Lower lobe of right lung (tissue), 2 donors: ENCODE results near the gene NCAM2. TPM values are rescaled to one million over a fixed set of nuclear protein-coding genes. Genes with fewer than 3 reads are reported as not detected.

Experiments
- ATAC-seq, 2 donors: fragments of 200-7000 bp; cut with Tn5 transposase; one replicate each; pipeline ENCODE4 v1.9.1; 2020 to 2022; ENCODE audit warnings: mild to moderate bottlenecking in 2 of 2, moderate library complexity in 2 of 2
- DNase-seq: peaks from one replicate; pipeline ENCODE4 v3.0.0-alpha.2; 2020
- H3K27ac ChIP-seq: fragments of 200-600 bp; one replicate; pipeline ENCODE4 v1.8.0; 2022
- H3K27me3 ChIP-seq: fragments of 200-600 bp; one replicate; pipeline ENCODE4 v1.8.0; 2022; ENCODE audit warnings: low read depth
- H3K36me3 ChIP-seq: fragments of 200-600 bp; one replicate; pipeline ENCODE4 v1.8.0; 2022; ENCODE audit warnings: mild to moderate bottlenecking
- H3K4me1 ChIP-seq: fragments of 200-600 bp; one replicate; pipeline ENCODE4 v1.8.0; 2022
- H3K4me3 ChIP-seq: fragments of 200-600 bp; one replicate; pipeline ENCODE4 v1.8.0; 2022; ENCODE audit warnings: mild to moderate bottlenecking
- H3K9me3 ChIP-seq: fragments of 200-600 bp; one replicate; pipeline ENCODE4 v1.8.0; 2022
- intact Hi-C: fragments of 100-400 bp; cut with DNase I; formaldehyde crosslinking; loops from one replicate; pipeline ENCODE4 v1.11.0; 2022
- total RNA-seq: library from RNA; stranded (reverse); fragmentation: NEBNext Ultra II Directional; extraction: Animal tissue kit (Norgen Biotek cat#: 25700); gene quantifications from one replicate; pipeline ENCODE4 v1.2.1, GENCODE V29; 2021
- TF ChIP-seq, protein P1 (sequence below): fragments of 200-600 bp; IDR thresholded peaks from one replicate; pipeline ENCODE4 v1.8.0; 2022; ENCODE audit warnings: antibody characterized with exemption, mild to moderate bottlenecking
- donor health status: DM: no; HTN: yes; CAD: no; lungs with severe emphysema.

NCAM2 gene
- total RNA-seq, 1 donor from 2014 or later, result 8.8 TPM

DNA sequence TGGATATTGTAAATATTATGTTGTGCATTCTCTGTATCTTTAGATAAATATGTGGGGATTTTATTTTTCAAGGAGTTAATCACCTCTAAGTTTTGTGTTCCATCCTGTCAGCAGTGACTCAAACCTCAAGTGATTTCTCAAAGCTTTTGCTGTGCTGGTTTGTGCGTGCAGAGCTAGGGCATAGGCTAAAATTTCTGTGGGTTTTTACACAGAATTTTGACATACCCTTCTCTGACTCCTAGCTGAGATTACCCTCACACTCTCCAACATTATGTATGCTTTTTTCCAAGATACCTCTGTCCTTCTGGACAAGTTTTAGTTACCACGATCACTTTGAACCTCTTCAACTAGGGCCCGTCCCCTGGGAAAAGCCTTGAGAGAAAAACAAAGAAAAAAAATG lies 384.9 kb downstream of the NCAM2 start:
- H3K27me3 ChIP-seq, result no peaks in the 10 kb centered on the region

DNA sequence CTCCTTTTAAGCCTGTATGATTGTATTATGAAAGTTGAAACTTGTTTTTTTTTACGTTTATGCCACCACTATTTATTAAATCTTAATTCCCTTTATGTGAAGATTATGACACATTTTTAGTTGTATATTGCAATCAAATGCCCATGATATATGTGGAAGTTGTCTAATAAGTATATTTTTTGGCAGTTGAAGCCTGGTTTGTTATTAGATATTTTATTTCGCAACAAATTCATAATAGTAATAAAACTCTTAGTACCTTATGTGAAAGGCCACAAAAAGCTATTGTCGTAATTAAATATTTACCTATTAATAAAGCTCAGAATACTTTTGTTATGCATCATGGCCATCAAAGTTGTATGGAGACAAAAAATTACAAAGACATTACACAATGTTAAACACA lies 386.8 kb downstream of the NCAM2 start:
- ATAC-seq (no peak), DNase-seq (no peak)

More for the DNA sequence above, 384.9 kb downstream of the NCAM2 start:
- intact Hi-C loops, result no loop called here
- Histone ChIP-seq H3K9me3 (no peaks in the 10 kb centered on the region), H3K4me3 (no peak overlapping the region), H3K27ac (no peak overlapping the region), H3K36me3 (no peaks in the 10 kb centered on the region), H3K4me1 (no peaks in the 10 kb centered on the region)
- ATAC-seq, result no peak
- DNase-seq, result no peak
- TF ChIP-seq, protein P1, sequence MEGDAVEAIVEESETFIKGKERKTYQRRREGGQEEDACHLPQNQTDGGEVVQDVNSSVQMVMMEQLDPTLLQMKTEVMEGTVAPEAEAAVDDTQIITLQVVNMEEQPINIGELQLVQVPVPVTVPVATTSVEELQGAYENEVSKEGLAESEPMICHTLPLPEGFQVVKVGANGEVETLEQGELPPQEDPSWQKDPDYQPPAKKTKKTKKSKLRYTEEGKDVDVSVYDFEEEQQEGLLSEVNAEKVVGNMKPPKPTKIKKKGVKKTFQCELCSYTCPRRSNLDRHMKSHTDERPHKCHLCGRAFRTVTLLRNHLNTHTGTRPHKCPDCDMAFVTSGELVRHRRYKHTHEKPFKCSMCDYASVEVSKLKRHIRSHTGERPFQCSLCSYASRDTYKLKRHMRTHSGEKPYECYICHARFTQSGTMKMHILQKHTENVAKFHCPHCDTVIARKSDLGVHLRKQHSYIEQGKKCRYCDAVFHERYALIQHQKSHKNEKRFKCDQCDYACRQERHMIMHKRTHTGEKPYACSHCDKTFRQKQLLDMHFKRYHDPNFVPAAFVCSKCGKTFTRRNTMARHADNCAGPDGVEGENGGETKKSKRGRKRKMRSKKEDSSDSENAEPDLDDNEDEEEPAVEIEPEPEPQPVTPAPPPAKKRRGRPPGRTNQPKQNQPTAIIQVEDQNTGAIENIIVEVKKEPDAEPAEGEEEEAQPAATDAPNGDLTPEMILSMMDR, result no peak

DNA sequence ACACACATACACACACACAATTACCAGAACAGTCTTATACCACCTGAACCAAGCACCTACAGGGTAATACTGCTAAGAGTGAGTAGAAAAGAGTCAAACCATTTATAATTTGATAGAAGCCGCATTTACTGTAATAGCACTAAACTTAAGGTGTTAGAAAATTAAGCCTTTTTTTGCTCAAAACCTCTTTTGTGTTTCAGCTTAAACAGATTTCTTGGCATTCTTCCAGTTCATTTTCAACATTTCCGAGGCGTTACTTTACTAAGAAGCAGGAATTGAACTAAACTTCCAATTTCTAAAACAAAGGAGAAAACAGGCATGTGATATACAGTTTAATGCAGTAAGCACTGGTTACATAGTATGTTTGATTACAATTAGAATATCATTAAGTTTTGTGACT lies 387.2 kb downstream of the NCAM2 start:
- DNase-seq, result no peak
- Histone ChIP-seq H3K9me3 (no peaks in the 10 kb centered on the region), H3K27me3 (no peaks in the 10 kb centered on the region), H3K36me3 (no peaks in the 10 kb centered on the region), H3K4me3 (no peak overlapping the region), H3K27ac (no peak overlapping the region), H3K4me1 (no peaks in the 10 kb centered on the region)
- TF ChIP-seq, protein P1, result no peak
- intact Hi-C loops, result no loop called here
- no peak for ATAC-seq

More for the DNA sequence above, 386.8 kb downstream of the NCAM2 start:
- Histone ChIP-seq H3K36me3 (no peaks in the 10 kb centered on the region), H3K4me1 (no peaks in the 10 kb centered on the region), H3K27ac (no peak overlapping the region), H3K4me3 (no peak overlapping the region), H3K27me3 (no peaks in the 10 kb centered on the region), H3K9me3 (no peaks in the 10 kb centered on the region)
- intact Hi-C loops, result no loop called here
- TF ChIP-seq, protein P1, result no peak

DNA sequence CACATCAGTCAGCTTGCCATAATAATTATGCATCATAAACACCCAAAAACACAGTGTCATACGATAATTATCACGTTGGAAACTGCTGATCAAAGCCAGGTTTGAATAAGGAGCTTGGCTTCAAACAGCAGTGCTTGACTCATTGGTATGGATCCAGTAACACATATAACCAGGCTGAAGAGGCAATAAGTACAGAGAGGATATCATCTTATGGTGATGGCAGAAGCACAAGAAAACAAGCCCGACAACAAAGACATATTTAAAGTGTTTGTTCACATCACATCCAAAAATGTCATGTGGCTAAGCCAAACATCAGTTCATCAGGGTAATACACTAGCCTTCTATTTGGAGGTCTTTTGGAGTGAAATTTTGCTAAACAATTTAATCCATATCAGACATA lies 389.7 kb downstream of the NCAM2 start:
- H3K27me3 ChIP-seq, result no peaks in the 10 kb centered on the region
- DNase-seq, result no peak
- H3K4me1 ChIP-seq, result no peaks in the 10 kb centered on the region
- H3K4me3 ChIP-seq, result no peak overlapping the region
- intact Hi-C loops, result no loop called here
- H3K9me3 ChIP-seq, result no peaks in the 10 kb centered on the region
- no peak for ATAC-seq
- no peak overlapping the region for H3K27ac ChIP-seq
- TF ChIP-seq, protein P1, result no peak
- H3K36me3 ChIP-seq, result no peaks in the 10 kb centered on the region

DNA sequence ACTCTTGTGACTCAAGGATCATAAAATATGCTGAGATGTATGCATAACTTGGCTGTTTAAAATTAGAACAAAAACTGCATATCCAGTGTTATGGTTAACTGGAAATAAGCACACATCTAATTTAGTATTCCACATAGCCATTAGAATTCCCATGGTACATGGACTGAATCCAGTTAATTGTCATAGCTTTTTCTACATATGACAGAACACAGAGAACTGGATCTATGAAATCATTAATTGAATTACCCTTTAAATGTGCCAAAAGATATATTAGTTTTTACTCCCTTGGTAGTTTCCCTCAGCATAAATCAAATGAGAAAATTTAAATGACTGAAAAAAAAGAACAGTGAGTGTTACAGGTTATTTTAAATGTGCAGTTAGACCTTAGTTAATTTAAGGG lies 395.9 kb downstream of the NCAM2 start:
- DNase-seq (no peak), ATAC-seq (no peak)
- H3K9me3 ChIP-seq, result peaks cover 9% of the 10 kb centered on the region
- H3K27me3 ChIP-seq, result no peaks in the 10 kb centered on the region
- TF ChIP-seq, protein P1, result no peak
- H3K4me3 ChIP-seq, result no peak overlapping the region
- intact Hi-C loops, result no loop called here
- H3K4me1 ChIP-seq, result no peaks in the 10 kb centered on the region
- H3K36me3 ChIP-seq, result no peaks in the 10 kb centered on the region
- no peak overlapping the region for H3K27ac ChIP-seq

DNA sequence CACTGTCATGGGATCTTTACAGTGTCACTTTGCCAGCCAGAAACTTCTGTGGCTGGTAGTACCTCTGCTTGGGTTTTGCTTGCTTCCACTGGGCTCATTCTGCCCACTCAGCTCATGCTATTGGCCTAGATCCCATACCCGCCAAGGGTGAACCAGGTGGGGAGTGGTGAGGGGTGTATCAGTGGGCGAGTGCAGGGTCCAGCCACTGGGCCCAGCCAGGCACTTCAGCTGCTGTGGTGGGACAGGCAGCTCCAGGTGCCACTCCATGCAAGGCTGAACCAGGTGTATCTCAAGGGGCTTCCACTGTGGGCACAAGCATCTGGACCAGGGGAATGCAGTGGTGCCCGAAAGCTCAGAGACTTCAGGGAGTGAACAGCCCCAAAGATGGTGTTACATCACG lies 398.2 kb downstream of the NCAM2 start:
- no peak overlapping the region for H3K27ac ChIP-seq
- no peak for DNase-seq
- no peak for ATAC-seq
- no peaks in the 10 kb centered on the region for H3K36me3 ChIP-seq
- no peak overlapping the region for H3K4me3 ChIP-seq
- TF ChIP-seq, protein P1, result no peak
- peaks cover 9% of the 10 kb centered on the region for H3K9me3 ChIP-seq
- intact Hi-C loops, result no loop called here
- H3K27me3 ChIP-seq, result no peaks in the 10 kb centered on the region
- no peaks in the 10 kb centered on the region for H3K4me1 ChIP-seq
